ENCODE measurements around the gene APBA2.

DNA sequence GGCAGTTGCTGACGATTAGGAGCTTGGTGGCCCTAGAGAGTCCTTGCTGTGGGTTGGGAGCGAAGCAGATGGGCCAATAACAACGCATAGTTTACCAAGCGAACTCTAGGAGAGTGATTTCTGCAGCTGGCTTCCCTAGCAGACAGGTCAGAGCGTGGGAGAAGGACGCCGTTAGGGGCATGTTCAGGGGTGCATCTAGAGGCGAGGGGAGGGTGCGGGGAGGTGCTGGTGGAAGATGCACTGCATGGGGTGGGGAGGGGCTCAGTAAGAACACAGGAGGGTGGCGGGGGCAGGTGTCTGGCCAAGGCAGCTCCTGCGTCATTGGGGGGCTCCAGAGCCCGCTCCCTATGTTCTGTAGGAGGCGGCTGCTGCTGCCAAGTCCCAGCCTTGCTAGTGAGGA, 8.9 kb downstream of the APBA2 start:
- TF ChIP-seq EP300 (IDR thresholded peaks at IDR 0.05) (no peak), PHF8 (IDR thresholded peaks at IDR 0.05; ENCODE audit: borderline replicate concordance, low read depth) (no peak), ZSCAN20 (CRISPR knock-in tag; IDR thresholded peaks at IDR 0.05) (no peak), POLR2A (IDR thresholded peaks at IDR 0.05; ENCODE audit: low read length) (no peak), SMC3 (IDR thresholded peaks at IDR 0.05) (no peak)
- TF ChIP-seq, protein P1, sequence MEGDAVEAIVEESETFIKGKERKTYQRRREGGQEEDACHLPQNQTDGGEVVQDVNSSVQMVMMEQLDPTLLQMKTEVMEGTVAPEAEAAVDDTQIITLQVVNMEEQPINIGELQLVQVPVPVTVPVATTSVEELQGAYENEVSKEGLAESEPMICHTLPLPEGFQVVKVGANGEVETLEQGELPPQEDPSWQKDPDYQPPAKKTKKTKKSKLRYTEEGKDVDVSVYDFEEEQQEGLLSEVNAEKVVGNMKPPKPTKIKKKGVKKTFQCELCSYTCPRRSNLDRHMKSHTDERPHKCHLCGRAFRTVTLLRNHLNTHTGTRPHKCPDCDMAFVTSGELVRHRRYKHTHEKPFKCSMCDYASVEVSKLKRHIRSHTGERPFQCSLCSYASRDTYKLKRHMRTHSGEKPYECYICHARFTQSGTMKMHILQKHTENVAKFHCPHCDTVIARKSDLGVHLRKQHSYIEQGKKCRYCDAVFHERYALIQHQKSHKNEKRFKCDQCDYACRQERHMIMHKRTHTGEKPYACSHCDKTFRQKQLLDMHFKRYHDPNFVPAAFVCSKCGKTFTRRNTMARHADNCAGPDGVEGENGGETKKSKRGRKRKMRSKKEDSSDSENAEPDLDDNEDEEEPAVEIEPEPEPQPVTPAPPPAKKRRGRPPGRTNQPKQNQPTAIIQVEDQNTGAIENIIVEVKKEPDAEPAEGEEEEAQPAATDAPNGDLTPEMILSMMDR (IDR thresholded peaks at IDR 0.05): no peak
